ENCODE results near the gene ADAMTSL3. TPM values are rescaled to one million over a fixed set of nuclear protein-coding genes. Genes with fewer than 3 reads are reported as not detected.
"Not testable (repeated sequence)": the region's sequence is repeated elsewhere in the genome, so short reads cannot be mapped to it uniquely, and the experiment has no call there.

The ADAMTSL3 gene
- total and polyA plus RNA-seq, 2 of the 8 experiments (the other 6 are each of a cell fraction or from before 2014, with no cell fraction given) = 0.35 to 1.4 TPM

DNA sequence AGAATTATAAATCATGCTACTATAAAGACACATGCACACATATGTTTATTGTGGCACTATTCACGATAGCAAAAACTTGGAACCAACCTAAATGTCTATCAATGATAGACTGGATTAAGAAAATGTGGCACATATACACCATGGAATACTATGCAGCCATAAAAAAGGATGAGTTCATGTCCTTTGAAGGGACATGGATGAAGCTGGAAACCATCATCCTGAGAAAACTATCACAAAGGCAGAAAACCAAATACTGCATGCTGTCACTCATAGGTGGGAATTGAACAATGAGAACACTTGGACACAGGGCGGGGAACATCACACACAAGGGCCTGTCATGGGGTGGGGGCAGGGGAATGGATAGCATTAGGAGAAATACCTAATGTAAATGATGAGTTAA lies 424.1 kb downstream of the ADAMTSL3 start:
- DNase-seq (ENCODE audit: low read depth in 1 of 2, low spot score in 2 of 2); H4K5ac ChIP-seq (ENCODE audit: insufficient read length, low read depth, low read length); H3K27ac ChIP-seq (ENCODE audit: low read depth, low read length); H2AK5ac ChIP-seq (ENCODE audit: low read depth, low read length); H2BK12ac ChIP-seq (ENCODE audit: low read depth, low read length); H3K4me3 ChIP-seq (ENCODE audit: extremely low read depth in 1 of 4, insufficient read depth in 2 of 4, low read depth in 3 of 4, low read length in 4 of 4); POLR2A ChIA-PET (ENCODE audit: partially characterized antibody); H3K79me2 ChIP-seq (ENCODE audit: control insufficient read depth in 1 of 2, insufficient read depth in 2 of 2, low read length in 2 of 2); H3K79me1 ChIP-seq (ENCODE audit: low read depth, low read length); FAIRE-seq; H2BK5ac ChIP-seq (ENCODE audit: low read depth, low read length); H3K56ac ChIP-seq (replicated peaks; ENCODE audit: insufficient read length, low read depth, low read length); H3K4me2 ChIP-seq (ENCODE audit: insufficient read depth in 1 of 2, low read depth in 2 of 2, low read length in 2 of 2); H2BK15ac ChIP-seq (ENCODE audit: low read length); H3K4me1 ChIP-seq (replicated peaks in 1 of 4; ENCODE audit: control insufficient read depth in 3 of 4, insufficient read depth in 4 of 4, low read length in 3 of 4); H2BK20ac ChIP-seq (ENCODE audit: low read length); H3K14ac ChIP-seq (ENCODE audit: insufficient read length); H3K23me2 ChIP-seq (ENCODE audit: low read depth, low read length); H3K4ac ChIP-seq (replicated peaks; ENCODE audit: insufficient read length, low read depth, low read length); H2BK120ac ChIP-seq (replicated peaks; ENCODE audit: low read depth, low read length); H3K23ac ChIP-seq (ENCODE audit: insufficient read length); H4K91ac ChIP-seq (replicated peaks; ENCODE audit: insufficient read length, low read length); H2AFZ ChIP-seq (ENCODE audit: low read length); H3K18ac ChIP-seq (ENCODE audit: extremely low read depth, low read length); H3K9ac ChIP-seq (replicated peaks in 1 of 4; ENCODE audit: extremely low read depth in 1 of 4, low read depth in 3 of 4, low read length in 3 of 4); H4K8ac ChIP-seq (ENCODE audit: extremely low read depth, insufficient read depth, low read length); H3K36me3 ChIP-seq (ENCODE audit: control insufficient read depth in 2 of 4, insufficient read depth in 4 of 4, low read length in 3 of 4); H4K20me1 ChIP-seq (replicated peaks in 1 of 2; ENCODE audit: control insufficient read depth in 1 of 2, insufficient read depth in 2 of 2, low read length in 2 of 2); H3K9me3 ChIP-seq (ENCODE audit: insufficient read depth in 2 of 2, low read depth in 1 of 2, low read length in 1 of 2): not testable (repeated sequence)
- H3K27me3 ChIP-seq (replicated peaks in 1 of 4; ENCODE audit: control insufficient read depth in 3 of 4, extremely low read depth in 1 of 4, insufficient read depth in 3 of 4, low read length in 3 of 4) = peaks cover 3 to 27% (median 13%) of the 10 kb centered on the region in 4 experiments
- CTCF ChIA-PET (ENCODE audit: partially characterized antibody) = interaction anchor here (0.6 kb wide), 1 partner anchor 150 kb away, joined by 3 read pairs; no protein-coding TSS in a partner anchor
- 78% methylated on average over 2 of the region's 2 CpGs; no CpG with 5 or more reads in 1 of the 2 experiments for WGBS, 2 experiments (ENCODE audit: extremely low coverage in 1 of 2, insufficient coverage in 1 of 2, insufficient read length in 1 of 2, insufficient replicate concordance in 2 of 2, low coverage in 1 of 2, low lambda C conversion rate in 2 of 2, missing lambda C conversion rate in 1 of 2)
